HEK293 (cell line): ENCODE measurements around the gene MOCS3.
"Not testable (repeated sequence)": the region's sequence is repeated elsewhere in the genome, so short reads cannot be mapped to it uniquely, and the experiment has no call there.

Experiments used
- CTCF ChIP-seq: fragments of 450-650 bp; formaldehyde crosslinking; IDR thresholded peaks from 2 replicates; pipeline ENCODE4 v1.5.1; 2016; ENCODE audit warnings: missing biosample characterization, missing genetic modification characterization
- HOXA7 ChIP-seq: sonication (generic); formaldehyde crosslinking; IDR thresholded peaks from 2 replicates; pipeline ENCODE4 v1.8.1; 2022; ENCODE audit warnings: missing genetic modification reagents, borderline replicate concordance
- SETDB1 ChIP-seq: IDR thresholded peaks from one replicate; pipeline ENCODE4 v1.6.1; 2017; ENCODE audit warnings: mild to moderate bottlenecking, low read length, moderate library complexity, mixed read lengths; ENCODE audit not compliant: insufficient read length
- ZNF140 ChIP-seq: fragments of 450-650 bp; formaldehyde crosslinking; IDR thresholded peaks from 2 replicates; pipeline ENCODE4 v1.5.1; 2016; ENCODE audit warnings: missing biosample characterization, missing genetic modification characterization
- ZNF785 ChIP-seq: fragments of 450-650 bp; formaldehyde crosslinking; IDR thresholded peaks from 2 replicates; pipeline ENCODE4 v1.5.1; 2016; ENCODE audit warnings: missing biosample characterization, missing genetic modification characterization

- not testable (repeated sequence) for TF ChIP-seq ZNF140 (tag by site-specific recombination); CTCF; SETDB1; ZNF785 (tag by site-specific recombination); HOXA7 (CRISPR knock-in tag)
Observed at GRCh38 chr20:50978533-50978932, 19.9 kb downstream of the MOCS3 start.
